H1 (cell line): ENCODE data around the gene RREB1. TPM values are rescaled to one million over a fixed set of nuclear protein-coding genes. Genes with fewer than 3 reads are reported as not detected.
A peak's percentile ranks its signal among the peaks of the same experiment; 100 is the strongest.

Experiments used
- CTCF ChIA-PET: fragments of 300-600 bp; sonication (Branson Sonifier 250); formaldehyde crosslinking; loops from one replicate; lab custom pipeline; 2021; ENCODE audit not compliant: partially characterized antibody; lab: Charles Lee
- POLR2A ChIA-PET: fragments of 300-600 bp; sonication (Branson Sonifier 250); formaldehyde crosslinking; loops from one replicate; lab custom pipeline; 2021; ENCODE audit warnings: inconsistent platforms; ENCODE audit not compliant: partially characterized antibody; lab: Charles Lee
- DNase-seq, 2 experiments: peaks; one replicate each; pipeline versions ENCODE4 v3.0.0 to v3.0.0-alpha.2; 2010 to 2022; ENCODE audit warnings: low spot score in 2 of 2, low read depth in 1 of 2, mixed read lengths in 1 of 2
- FAIRE-seq: peaks from 2 replicates; lab custom pipeline; 2011; peaks lifted over from hg19 to GRCh38; lab: Jason Lieb, UNC
- H2AFZ ChIP-seq: 2 replicates; pipeline ENCODE4 v1.8.1; 2012; ENCODE audit warnings: low read length, inconsistent platforms
- H2AK5ac ChIP-seq: 2 replicates; pipeline ENCODE4 v1.6.1; 2013; ENCODE audit warnings: low read depth, low read length
- H2BK120ac ChIP-seq: replicated peaks from 2 replicates; pipeline ENCODE3; 2013; ENCODE audit warnings: low read depth, low read length, inconsistent platforms
- H2BK12ac ChIP-seq: 2 replicates; pipeline ENCODE4 v1.6.1; 2013; ENCODE audit warnings: low read depth, low read length
- H2BK15ac ChIP-seq: 2 replicates; pipeline ENCODE4 v1.6.1; 2013; ENCODE audit warnings: low read length
- H2BK20ac ChIP-seq: 2 replicates; pipeline ENCODE4 v1.6.1; 2013; ENCODE audit warnings: low read length
- H2BK5ac ChIP-seq: 2 replicates; pipeline ENCODE4 v1.6.1; 2013; ENCODE audit warnings: low read depth, low read length
- H3K14ac ChIP-seq: 2 replicates; pipeline ENCODE4 v1.6.1; 2013; ENCODE audit warnings: inconsistent platforms; ENCODE audit not compliant: insufficient read length
- H3K18ac ChIP-seq: 2 replicates; pipeline ENCODE4 v1.6.1; 2013; ENCODE audit warnings: low read length; ENCODE audit errors: extremely low read depth
- H3K23ac ChIP-seq: 2 replicates; pipeline ENCODE4 v1.6.1; 2013; ENCODE audit warnings: inconsistent platforms; ENCODE audit not compliant: insufficient read length
- H3K23me2 ChIP-seq: 2 replicates; pipeline ENCODE4 v1.6.1; 2013; ENCODE audit warnings: low read depth, low read length
- H3K27ac ChIP-seq: 2 replicates; pipeline ENCODE4 v1.6.1; 2011; ENCODE audit warnings: low read depth, low read length, inconsistent platforms
- H3K27me3 ChIP-seq, 4 experiments: replicated peaks in 1 of 4; 1 replicate in 1 of 4; 2 replicates in 3 of 4; pipeline versions ENCODE4 v1.6.1 to v1.8.1; 2011 to 2013; ENCODE audit warnings: low read length in 3 of 4, mild to moderate bottlenecking in 3 of 4, inconsistent platforms in 2 of 4, mixed read lengths in 2 of 4, moderate library complexity in 1 of 4; ENCODE audit not compliant: control insufficient read depth in 3 of 4, insufficient read depth in 3 of 4; ENCODE audit errors: extremely low read depth in 1 of 4
- H3K36me3 ChIP-seq, 4 experiments: 2 replicates each; pipeline versions ENCODE4 v1.6.1 to v1.8.1; 2011 to 2013; ENCODE audit warnings: mild to moderate bottlenecking in 4 of 4, low read length in 3 of 4, moderate library complexity in 2 of 4, control low read depth in 1 of 4, inconsistent platforms in 1 of 4; ENCODE audit not compliant: insufficient read depth in 4 of 4, control insufficient read depth in 2 of 4
- H3K4ac ChIP-seq: replicated peaks from 2 replicates; pipeline ENCODE3; 2013; ENCODE audit warnings: low read length, low read depth, mixed read lengths, inconsistent platforms; ENCODE audit not compliant: insufficient read length
- H3K4me1 ChIP-seq, 4 experiments: replicated peaks in 1 of 4; 1 replicate in 1 of 4; 2 replicates in 3 of 4; pipeline versions ENCODE4 v1.6.1 to v1.8.1; 2011 to 2013; ENCODE audit warnings: low read length in 3 of 4, inconsistent platforms in 2 of 4, mixed read lengths in 1 of 4; ENCODE audit not compliant: insufficient read depth in 4 of 4, control insufficient read depth in 3 of 4
- H3K4me2 ChIP-seq, 2 experiments: 2 replicates each; pipeline versions ENCODE4 v1.6.1 to v1.8.1; 2011 to 2013; ENCODE audit warnings: low read depth in 2 of 2, low read length in 2 of 2, control low read depth in 1 of 2, inconsistent platforms in 1 of 2, mild to moderate bottlenecking in 1 of 2; ENCODE audit not compliant: insufficient read depth in 1 of 2
- H3K4me3 ChIP-seq, 4 experiments: fragments of 200-600, 300-600 bp in 1 of 4; sonication (generic), shearing (Covaris generic), sonication (Bioruptor Twin) in 1 of 4; 2 replicates each; pipeline versions ENCODE4 v1.5.1 to v1.8.1; 2011 to 2016; ENCODE audit warnings: low read length in 4 of 4, low read depth in 3 of 4, control low read depth in 2 of 4, inconsistent platforms in 2 of 4, mild to moderate bottlenecking in 2 of 4, mixed read lengths in 1 of 4, moderate library complexity in 1 of 4; ENCODE audit not compliant: insufficient read depth in 2 of 4; ENCODE audit errors: extremely low read depth in 1 of 4
- H3K56ac ChIP-seq: replicated peaks from 2 replicates; pipeline ENCODE3; 2013; ENCODE audit warnings: low read depth, mild to moderate bottlenecking, mixed read lengths, low read length, inconsistent platforms; ENCODE audit not compliant: insufficient read length
- H3K79me1 ChIP-seq: 2 replicates; pipeline ENCODE4 v1.6.1; 2013; ENCODE audit warnings: low read depth, low read length, control low read depth
- H3K79me2 ChIP-seq, 2 experiments: 2 replicates each; pipeline versions ENCODE4 v1.6.1 to v1.8.1; 2012 to 2013; ENCODE audit warnings: low read length in 2 of 2, mild to moderate bottlenecking in 2 of 2, inconsistent platforms in 1 of 2; ENCODE audit not compliant: insufficient read depth in 2 of 2, control insufficient read depth in 1 of 2
- H3K9ac ChIP-seq, 4 experiments: replicated peaks in 1 of 4; 1 replicate in 1 of 4; 2 replicates in 3 of 4; pipeline versions ENCODE4 v1.6.1 to v1.8.1; 2011 to 2013; ENCODE audit warnings: low read depth in 3 of 4, low read length in 3 of 4, control low read depth in 2 of 4, mild to moderate bottlenecking in 2 of 4, moderate library complexity in 2 of 4, inconsistent platforms in 1 of 4; ENCODE audit errors: extremely low read depth in 1 of 4
- H3K9me3 ChIP-seq, 2 experiments: 2 replicates each; pipeline versions ENCODE4 v1.6.1 to v1.8.1; 2012 to 2013; ENCODE audit warnings: mild to moderate bottlenecking in 2 of 2, moderate library complexity in 2 of 2, control low read depth in 1 of 2, inconsistent platforms in 1 of 2, low read depth in 1 of 2, low read length in 1 of 2, mixed read lengths in 1 of 2; ENCODE audit not compliant: insufficient read depth in 2 of 2
- H4K20me1 ChIP-seq, 2 experiments: replicated peaks in 1 of 2; 2 replicates each; pipeline versions ENCODE3 to v1.8.1; 2011 to 2013; ENCODE audit warnings: inconsistent platforms in 2 of 2, low read length in 2 of 2, mild to moderate bottlenecking in 1 of 2; ENCODE audit not compliant: insufficient read depth in 2 of 2, control insufficient read depth in 1 of 2
- H4K5ac ChIP-seq: 2 replicates; pipeline ENCODE4 v1.6.1; 2013; ENCODE audit warnings: low read length, low read depth, mixed read lengths, inconsistent platforms; ENCODE audit not compliant: insufficient read length
- H4K8ac ChIP-seq: 2 replicates; pipeline ENCODE4 v1.8.0; 2013; ENCODE audit warnings: mild to moderate bottlenecking, moderate library complexity, low read length, inconsistent platforms; ENCODE audit not compliant: insufficient read depth; ENCODE audit errors: extremely low read depth
- H4K91ac ChIP-seq: replicated peaks from 2 replicates; pipeline ENCODE3; 2013; ENCODE audit warnings: low read length, mixed read lengths, inconsistent platforms; ENCODE audit not compliant: insufficient read length
- CREB1 ChIP-seq: IDR thresholded peaks from 2 replicates; pipeline ENCODE4 v1.6.1; 2012; ENCODE audit warnings: inconsistent platforms
- KDM5A ChIP-seq: fragments of 200-600 bp; IDR thresholded peaks from 2 replicates; pipeline ENCODE4 v1.7.1; 2012; ENCODE audit warnings: mild to moderate bottlenecking, low read length, inconsistent platforms, mixed read lengths
- NRF1 ChIP-seq: IDR thresholded peaks from 2 replicates; pipeline ENCODE4 v1.6.1; 2011; ENCODE audit warnings: mild to moderate bottlenecking, low read depth, low read length, improper control_type of control experiment
- RAD21 ChIP-seq, 2 experiments: IDR thresholded peaks in 1 of 2; conservative IDR thresholded peaks in 1 of 2; 2 replicates each; pipeline ENCODE4 v1.6.1; 2011; ENCODE audit warnings: low read depth in 2 of 2, low read length in 2 of 2, improper control_type of control experiment in 1 of 2, inconsistent platforms in 1 of 2, mild to moderate bottlenecking in 1 of 2, moderate library complexity in 1 of 2
- SIN3A ChIP-seq, 2 experiments: IDR thresholded peaks in 1 of 2; conservative IDR thresholded peaks in 1 of 2; 2 replicates each; pipeline ENCODE4 v1.6.1; 2011 to 2012; ENCODE audit warnings: low read length in 2 of 2, improper control_type of control experiment in 1 of 2, low read depth in 1 of 2, mild to moderate bottlenecking in 1 of 2
- TCF12 ChIP-seq: IDR thresholded peaks from 2 replicates; pipeline ENCODE4 v1.6.1; 2011; ENCODE audit warnings: low read depth, mild to moderate bottlenecking, low read length
- WGBS, 2 experiments: shearing (Covaris generic) in 1 of 2; methylation state at CpG; one replicate each; pipeline versions ENCODE4 v1.1.6 to v1.1.7; 2013 to 2015; ENCODE audit warnings: low lambda C conversion rate in 2 of 2, mixed read lengths in 2 of 2, inconsistent platforms in 1 of 2, low coverage in 1 of 2, missing lambda C conversion rate in 1 of 2; ENCODE audit not compliant: insufficient replicate concordance in 2 of 2, insufficient coverage in 1 of 2, insufficient read length in 1 of 2; ENCODE audit errors: extremely low coverage in 1 of 2, missing lambda C conversion rate in 1 of 2; 5-methylcytosine and 5-hydroxymethylcytosine counted together
- polyA plus RNA-seq, 7 experiments: library from polyadenylated mRNA; depleted of rRNA in 3 of 7; stranded (reverse) in 5 of 7; unstranded in 2 of 7; fragments of >200 nt in 5 of 7; fragments of 200-250 nt in 2 of 7; gene quantifications; 1 replicate in 5 of 7; 2 replicates in 1 of 7; 4 replicates in 1 of 7; pipeline versions ENCODE4 v1.2.1 to v1.2.3, GENCODE V29; 2011 to 2013; ENCODE audit warnings: missing spikeins in 2 of 7, mixed read lengths in 2 of 7
- total RNA-seq: library from RNA; stranded (reverse); fragmentation: NEBNext Ultra II Directional; extraction: Animal tissue kit (Norgen Biotek cat#: 25700); gene quantifications from 2 replicates; pipeline ENCODE4 v1.2.1, GENCODE V29; 2021
- TF ChIP-seq, protein P1 (sequence below): IDR thresholded peaks from 2 replicates; pipeline ENCODE4 v1.6.1; 2012; ENCODE audit warnings: low read length, inconsistent platforms
- TF ChIP-seq, protein P2 (sequence below): IDR thresholded peaks from 2 replicates; pipeline ENCODE4 v1.6.1; 2011; ENCODE audit warnings: low read length, improper control_type of control experiment
- TF ChIP-seq, protein P3 (sequence below): IDR thresholded peaks from 2 replicates; pipeline ENCODE4 v1.6.1; 2012; ENCODE audit warnings: inconsistent platforms

RREB1 gene
- total and polyA plus RNA-seq, 2 of the 8 experiments (the other 6 are each of a cell fraction or from before 2014, with no cell fraction given): 3.9 to 34.7 TPM

DNA sequence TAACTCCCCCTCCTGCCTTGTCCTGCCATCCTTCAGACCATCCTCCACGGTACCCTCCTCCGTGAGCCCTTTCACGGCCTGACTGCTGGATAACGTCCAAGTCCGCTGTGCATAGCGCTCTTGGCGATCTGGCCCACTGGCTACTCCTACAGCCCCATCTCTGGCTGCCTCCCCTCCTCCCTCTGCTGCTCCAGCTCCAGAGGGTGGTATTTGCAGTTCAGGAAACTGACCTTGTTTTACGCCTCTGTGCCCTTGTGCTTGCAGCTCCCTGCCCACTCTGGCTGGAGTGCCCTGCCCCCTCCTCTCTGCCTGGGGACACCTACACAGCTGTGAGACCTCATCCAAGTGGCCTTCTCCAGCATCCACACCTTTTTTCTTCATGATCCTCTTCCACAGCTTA is 6.5 kb upstream of the RREB1 start:
- Histone ChIP-seq H2AK5ac (peak overlapping the region; percentile 65; the same call in 1 of the 2 replicates), H2BK120ac (no peak overlapping the region), H3K27ac (no peak overlapping the region), H3K9me3 (no peaks in the 10 kb centered on the region), H2BK5ac (no peak overlapping the region), H3K4me2 (no peak overlapping the region), H4K5ac (no peak overlapping the region), H4K91ac (no peak overlapping the region), H4K20me1 (no peaks in the 10 kb centered on the region), H4K8ac (no peak overlapping the region), H2AFZ (no peak overlapping the region), H3K56ac (no peak overlapping the region), H3K9ac (no peak overlapping the region), H2BK15ac (peak overlapping the region; percentile 46; the same call in 1 of the 2 replicates), H3K18ac (no peak overlapping the region; the same call in 1 of the 2 replicates), H3K79me1 (no peaks in the 10 kb centered on the region), H3K4ac (no peak overlapping the region), H2BK20ac (no peak overlapping the region), H3K36me3 (no peaks in the 10 kb centered on the region), H3K4me3 (no peak overlapping the region), H3K79me2 (no peaks in the 10 kb centered on the region), H3K27me3 (peaks cover 0 to 3% (median under 1%) of the 10 kb centered on the region in 4 experiments; a peak in 3 of 7 replicates), H3K23me2 (0 out of 2 replicates have a peak, but pooled peaks cover 6% of the 10 kb centered on the region), H3K14ac (no peak overlapping the region), H2BK12ac (no peak overlapping the region), H3K23ac (no peak overlapping the region), H3K4me1 (peaks cover 0 to 8% (median 5%) of the 10 kb centered on the region in 4 experiments; a peak in 4 of 7 replicates)
- POLR2A ChIA-PET: interaction anchor here (0.6 to 1.2 kb wide), 2 partner anchors 10 to 15 kb away, joined by 3 to 4 read pairs; no protein-coding TSS in a partner anchor
- FAIRE-seq: no peak
- no peak for DNase-seq
- CTCF ChIA-PET: interaction anchor here (1.2 to 1.3 kb wide), 2 partner anchors 137 to 138 kb away, joined by 4 read pairs; no protein-coding TSS in a partner anchor
- 96% methylated on average over 8 of the region's 8 CpGs; no CpG with 5 or more reads in 1 of the 2 experiments for WGBS, 2 experiments
- TF ChIP-seq RAD21 (IDR thresholded peaks at IDR 0.05 in 1 of 2, conservative IDR thresholded peaks at IDR 0.05 in 1 of 2; ENCODE audit: low read depth in 2 of 2, low read length in 2 of 2): no peak
- TF ChIP-seq, protein P1, sequence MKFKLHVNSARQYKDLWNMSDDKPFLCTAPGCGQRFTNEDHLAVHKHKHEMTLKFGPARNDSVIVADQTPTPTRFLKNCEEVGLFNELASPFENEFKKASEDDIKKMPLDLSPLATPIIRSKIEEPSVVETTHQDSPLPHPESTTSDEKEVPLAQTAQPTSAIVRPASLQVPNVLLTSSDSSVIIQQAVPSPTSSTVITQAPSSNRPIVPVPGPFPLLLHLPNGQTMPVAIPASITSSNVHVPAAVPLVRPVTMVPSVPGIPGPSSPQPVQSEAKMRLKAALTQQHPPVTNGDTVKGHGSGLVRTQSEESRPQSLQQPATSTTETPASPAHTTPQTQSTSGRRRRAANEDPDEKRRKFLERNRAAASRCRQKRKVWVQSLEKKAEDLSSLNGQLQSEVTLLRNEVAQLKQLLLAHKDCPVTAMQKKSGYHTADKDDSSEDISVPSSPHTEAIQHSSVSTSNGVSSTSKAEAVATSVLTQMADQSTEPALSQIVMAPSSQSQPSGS: no peak
- TF ChIP-seq NRF1: no peak
- TF ChIP-seq, protein P2, sequence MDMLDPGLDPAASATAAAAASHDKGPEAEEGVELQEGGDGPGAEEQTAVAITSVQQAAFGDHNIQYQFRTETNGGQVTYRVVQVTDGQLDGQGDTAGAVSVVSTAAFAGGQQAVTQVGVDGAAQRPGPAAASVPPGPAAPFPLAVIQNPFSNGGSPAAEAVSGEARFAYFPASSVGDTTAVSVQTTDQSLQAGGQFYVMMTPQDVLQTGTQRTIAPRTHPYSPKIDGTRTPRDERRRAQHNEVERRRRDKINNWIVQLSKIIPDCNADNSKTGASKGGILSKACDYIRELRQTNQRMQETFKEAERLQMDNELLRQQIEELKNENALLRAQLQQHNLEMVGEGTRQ: no peak
- TF ChIP-seq, protein P3, sequence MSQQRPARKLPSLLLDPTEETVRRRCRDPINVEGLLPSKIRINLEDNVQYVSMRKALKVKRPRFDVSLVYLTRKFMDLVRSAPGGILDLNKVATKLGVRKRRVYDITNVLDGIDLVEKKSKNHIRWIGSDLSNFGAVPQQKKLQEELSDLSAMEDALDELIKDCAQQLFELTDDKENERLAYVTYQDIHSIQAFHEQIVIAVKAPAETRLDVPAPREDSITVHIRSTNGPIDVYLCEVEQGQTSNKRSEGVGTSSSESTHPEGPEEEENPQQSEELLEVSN: no peak
- no peak for TF ChIP-seq TCF12
- TF ChIP-seq SIN3A (conservative IDR thresholded peaks at IDR 0.05 in 1 of 2, IDR thresholded peaks at IDR 0.05 in 1 of 2; ENCODE audit: low read depth in 1 of 2, low read length in 2 of 2): no peak
- no peak for TF ChIP-seq KDM5A
- TF ChIP-seq CREB1: no peak
